GM18858 (cell line): ENCODE measurements around the gene DIP2B.
"Not testable (repeated sequence)": the region's sequence is repeated elsewhere in the genome, so short reads cannot be mapped to it uniquely, and the experiment has no call there.

ENCODE experiments used
- ATAC-seq: cut with Tn5 transposase; IDR thresholded peaks from one replicate; pipeline ENCODE4 v1.9.1; 2021; ENCODE audit not compliant: unreplicated experiment

Gene DIP2B

DNA sequence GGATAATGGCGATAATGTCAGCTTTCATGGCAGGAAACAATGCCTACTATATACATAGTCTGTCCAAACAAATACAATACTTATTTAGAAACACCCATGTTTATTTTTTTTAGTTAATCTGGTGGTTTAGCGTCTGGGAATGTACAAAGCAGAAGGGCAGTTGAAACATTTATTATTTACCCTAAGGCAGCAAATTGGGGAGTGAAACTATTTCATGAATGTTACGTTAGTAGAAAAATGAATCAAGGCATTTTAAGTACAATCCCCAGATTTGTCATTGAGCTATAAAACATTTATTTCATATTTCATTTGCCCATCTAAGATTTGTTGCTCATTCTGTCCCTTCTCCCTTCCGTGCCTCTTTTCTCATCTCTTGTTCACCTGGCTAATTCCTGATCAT, 172.0 kb downstream of the DIP2B start:
- ATAC-seq = no peak

- ATAC-seq = no peak
Observed at GRCh38 chr12:50677858-50678257, 173.1 kb downstream of the DIP2B start.

GRCh38 chr12:50678650-50679365, 174.0 kb downstream of the DIP2B start:
- no peak for ATAC-seq

DNA sequence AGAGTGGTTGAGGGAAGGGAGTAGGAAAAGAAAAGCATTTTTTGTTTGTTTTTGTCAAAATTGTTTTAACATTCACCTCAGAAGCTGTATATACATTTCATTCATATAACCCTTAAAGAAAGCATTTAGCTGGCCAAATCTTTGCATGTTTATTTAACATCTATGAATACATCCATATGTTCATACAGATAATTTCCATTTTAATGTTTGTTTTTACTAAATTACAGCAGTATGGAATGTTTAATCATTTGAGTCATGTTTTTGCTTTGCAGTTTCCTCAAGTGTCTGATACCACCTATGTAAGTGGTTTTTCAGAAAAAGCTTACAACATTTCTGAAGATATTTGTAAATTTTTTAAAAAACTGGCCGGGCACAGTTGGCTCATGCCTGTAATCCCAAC, 174.8 kb downstream of the DIP2B start:
- no peak for ATAC-seq

- not testable (repeated sequence) for ATAC-seq
Observed at GRCh38 chr12:50681064-50681463, 176.3 kb downstream of the DIP2B start.

DNA sequence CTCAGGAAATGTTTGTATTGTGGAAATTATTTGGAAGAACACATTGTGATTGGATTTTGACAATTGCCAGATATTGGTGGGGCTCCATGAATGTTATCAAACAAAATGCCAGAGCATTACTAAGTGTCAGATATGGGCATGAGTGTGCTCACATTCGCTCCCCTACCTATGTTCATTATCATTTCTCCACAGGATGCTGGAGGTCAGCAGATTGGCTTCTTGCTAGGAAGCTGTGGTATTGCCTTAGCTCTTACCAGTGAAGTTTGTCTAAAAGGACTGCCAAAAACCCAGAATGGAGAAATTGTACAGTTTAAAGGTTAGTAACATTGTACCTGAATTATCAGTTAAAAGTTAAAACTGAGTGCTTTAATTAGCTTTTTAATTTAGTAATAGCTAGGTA, 180.9 kb downstream of the DIP2B start:
- no peak for ATAC-seq

DNA sequence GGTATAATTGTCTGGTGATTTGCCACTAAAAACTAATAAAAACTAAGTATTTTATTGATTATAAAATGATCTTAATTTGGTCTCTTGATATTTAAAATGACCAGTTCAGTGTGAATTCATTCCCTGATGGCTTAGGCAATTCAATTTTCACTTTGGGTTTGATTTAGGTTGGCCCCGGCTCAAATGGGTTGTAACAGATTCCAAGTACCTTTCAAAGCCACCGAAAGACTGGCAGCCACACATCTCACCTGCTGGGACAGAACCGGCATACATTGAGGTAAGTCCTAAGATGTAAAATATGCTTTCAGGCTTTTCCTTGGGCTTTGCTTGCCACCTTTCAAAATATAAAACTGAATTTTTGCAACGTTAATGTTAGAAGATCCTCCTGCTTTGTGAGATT, 181.6 kb downstream of the DIP2B start:
- ATAC-seq = no peak

DNA sequence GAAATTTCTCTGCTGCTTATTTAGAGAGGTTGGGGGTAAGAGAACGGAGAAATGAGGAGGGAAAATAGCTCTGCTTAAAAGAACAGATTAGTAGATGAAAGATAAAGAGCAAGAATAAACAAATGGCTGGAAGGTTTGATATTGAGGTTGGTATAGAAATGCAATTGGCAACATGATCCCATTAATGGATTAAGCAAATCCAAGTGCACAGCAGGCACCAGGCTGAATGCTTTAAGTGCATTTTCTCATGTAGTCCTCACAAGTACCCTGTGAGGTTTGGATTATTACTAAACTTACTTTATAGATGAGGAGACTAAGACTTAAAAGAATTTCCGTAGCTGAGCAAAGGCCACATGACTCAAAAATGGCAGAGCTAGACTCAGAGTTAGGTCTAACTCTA, 182.2 kb downstream of the DIP2B start:
- ATAC-seq = no peak

GRCh38 chr12:50689437-50689836, 184.7 kb downstream of the DIP2B start:
- ATAC-seq = no peak

DNA sequence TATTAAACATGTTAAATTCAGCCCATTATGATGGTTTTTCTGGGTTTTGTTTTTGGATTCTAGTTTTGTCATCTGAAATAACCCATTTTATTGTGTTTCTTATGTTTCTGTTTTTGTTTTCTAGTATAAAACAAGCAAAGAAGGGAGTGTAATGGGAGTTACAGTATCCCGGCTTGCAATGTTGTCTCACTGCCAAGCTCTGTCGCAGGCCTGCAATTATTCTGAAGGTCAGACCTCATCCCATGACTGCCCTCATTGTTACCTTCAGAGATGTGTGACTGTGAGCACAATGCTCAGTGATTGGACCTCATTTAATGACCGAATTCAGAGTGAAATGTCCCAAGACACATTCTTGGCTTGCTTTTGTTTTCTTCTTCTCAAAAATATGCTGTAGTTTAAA, 186.1 kb downstream of the DIP2B start:
- ATAC-seq = no peak

DNA sequence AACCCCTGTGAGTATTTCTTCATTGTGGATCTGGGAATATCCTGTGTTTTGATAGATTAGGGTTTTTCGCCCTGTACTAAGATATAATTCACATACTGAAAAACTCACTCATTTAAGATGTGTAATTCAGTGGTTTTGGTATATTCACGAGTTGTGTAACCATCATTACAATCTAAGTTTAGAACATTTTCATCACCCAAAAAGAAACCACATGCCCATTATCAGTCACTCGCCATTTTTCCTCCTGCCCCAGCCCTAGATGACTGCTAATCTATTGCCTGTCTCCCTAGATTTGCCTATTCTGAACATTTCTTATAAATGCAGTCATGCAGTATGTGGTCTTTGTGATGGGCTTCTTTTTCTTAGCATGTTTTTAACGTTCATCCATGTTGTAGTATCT, 191.2 kb downstream of the DIP2B start:
- ATAC-seq = no peak

- ATAC-seq = no peak
Observed at GRCh38 chr12:50696931-50697330, 192.1 kb downstream of the DIP2B start.

- no peak for ATAC-seq
Observed at GRCh38 chr12:50699154-50699553, 194.4 kb downstream of the DIP2B start.

- ATAC-seq = no peak
Observed at GRCh38 chr12:50699940-50700339, 195.2 kb downstream of the DIP2B start.

DNA sequence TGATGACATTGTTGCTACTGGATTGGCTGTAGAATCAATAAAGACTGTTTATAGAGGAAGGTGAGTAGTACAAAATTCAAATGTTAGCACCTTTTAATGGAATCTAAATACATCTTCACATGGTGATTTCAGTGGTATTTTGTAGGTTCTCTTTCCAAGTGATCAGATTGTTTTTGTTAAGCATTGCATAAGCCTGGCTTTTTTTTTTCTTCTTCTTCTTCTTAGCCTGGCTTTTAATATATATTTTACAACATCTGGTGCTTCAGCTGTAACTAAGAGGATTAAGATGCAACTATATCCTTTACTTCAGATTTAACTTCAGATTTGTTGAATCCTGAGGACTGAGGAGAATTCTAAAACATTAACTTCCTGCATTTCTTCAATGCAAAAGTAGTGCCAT, 201.8 kb downstream of the DIP2B start:
- ATAC-seq = no peak

- ATAC-seq = no peak
Observed at GRCh38 chr12:50707396-50707795, 202.6 kb downstream of the DIP2B start.

GRCh38 chr12:50708631-50709030, 203.8 kb downstream of the DIP2B start:
- ATAC-seq = no peak

DNA sequence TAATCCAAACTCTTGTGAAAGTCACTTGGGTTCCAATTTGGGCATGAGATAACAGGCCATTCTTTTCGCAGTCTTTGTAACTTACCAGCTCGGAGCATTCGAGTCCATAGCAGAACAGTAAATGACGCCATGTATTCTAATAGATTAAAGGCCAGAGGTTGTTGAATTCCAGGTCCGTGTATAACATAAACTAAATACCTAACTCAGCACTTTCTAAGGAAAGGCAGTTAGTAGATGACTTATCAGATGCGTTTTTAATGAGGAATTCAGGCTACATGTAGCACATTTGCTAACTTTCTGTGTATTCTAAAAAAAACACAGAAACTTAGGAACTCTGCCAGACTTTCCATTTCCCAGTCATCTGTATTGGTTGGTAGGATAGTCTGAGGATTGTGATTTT, 206.3 kb downstream of the DIP2B start:
- no peak for ATAC-seq

DNA sequence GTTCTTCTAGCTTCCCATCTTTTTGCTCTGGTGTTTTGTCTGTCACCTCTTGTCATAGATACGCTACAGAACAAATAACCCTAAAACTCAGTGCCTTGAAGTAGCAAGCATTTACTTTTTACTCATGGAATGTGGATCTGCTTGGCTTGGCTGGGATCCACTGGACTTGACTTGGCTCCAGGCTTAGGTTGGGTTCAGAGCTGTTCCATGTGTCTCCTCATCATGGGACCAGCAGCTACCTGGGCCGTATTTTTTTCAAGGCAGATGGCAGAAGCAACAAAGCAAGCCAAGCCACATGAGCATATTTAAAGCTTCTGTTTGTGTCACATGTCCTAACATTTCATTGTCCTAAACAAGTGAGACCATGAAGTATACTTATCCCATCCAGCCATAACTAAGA, 210.4 kb downstream of the DIP2B start:
- no peak for ATAC-seq

- ATAC-seq = no peak
Observed at GRCh38 chr12:50718760-50719159, 214.0 kb downstream of the DIP2B start.

DNA sequence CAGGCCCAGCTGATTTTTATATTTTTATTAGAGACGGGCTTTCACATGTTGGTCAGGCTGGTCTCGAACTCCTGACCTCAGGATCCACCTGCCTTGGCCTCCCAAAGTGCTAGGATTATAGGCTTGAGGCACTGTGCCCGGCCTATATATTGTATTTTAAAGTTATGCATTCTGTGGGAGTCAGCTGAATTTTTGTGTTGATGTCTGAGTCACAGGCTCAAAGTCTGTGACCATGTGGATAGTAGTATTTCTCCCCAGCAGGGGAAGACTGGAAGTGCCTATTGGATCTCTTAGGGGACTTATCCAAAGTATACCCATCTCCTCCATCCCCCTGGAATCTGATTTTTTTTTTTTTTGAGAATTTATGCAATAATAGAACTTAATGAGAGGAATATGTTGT, 215.3 kb downstream of the DIP2B start:
- no peak for ATAC-seq

DNA sequence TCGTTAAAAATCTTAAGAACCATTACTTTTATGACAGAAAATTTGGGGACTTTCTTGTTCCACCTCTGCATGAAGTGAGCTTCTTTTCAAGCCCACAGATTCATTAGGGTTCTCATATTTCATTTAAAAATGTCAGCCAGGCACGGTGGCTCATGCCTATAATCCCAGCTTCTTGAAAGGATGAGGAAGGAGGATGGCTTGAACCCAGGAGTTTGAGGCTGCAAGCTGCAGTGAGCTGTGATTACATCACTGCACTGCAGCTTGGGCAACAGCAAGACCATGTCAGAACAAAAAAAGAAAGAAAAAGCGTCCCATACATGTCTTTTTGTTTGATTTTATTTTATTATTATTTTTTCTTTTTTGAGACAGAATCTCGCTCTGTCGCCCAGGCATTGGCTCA, 215.7 kb downstream of the DIP2B start:
- no peak for ATAC-seq

DNA sequence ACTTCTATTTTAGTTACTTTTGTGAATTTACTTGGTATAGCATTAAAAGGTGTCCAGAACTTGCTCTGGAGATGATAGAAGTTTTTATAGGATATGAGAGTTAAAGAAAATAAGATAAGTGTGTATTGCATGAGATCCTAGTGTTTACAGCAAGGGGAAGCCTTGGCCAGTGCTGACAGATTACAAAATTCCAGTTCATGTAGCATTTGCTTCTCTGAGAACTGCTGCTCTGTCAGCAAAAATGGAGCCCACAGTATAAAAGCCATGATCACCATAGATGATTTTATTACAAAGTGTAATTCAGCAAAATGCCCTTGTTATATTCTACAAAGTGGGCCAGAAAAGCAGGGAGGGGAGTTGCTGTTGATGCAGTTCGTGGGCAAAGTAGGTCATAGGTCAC, 219.1 kb downstream of the DIP2B start:
- ATAC-seq = no peak
